ENCODE data around the gene SRPX.

SRPX gene

DNA sequence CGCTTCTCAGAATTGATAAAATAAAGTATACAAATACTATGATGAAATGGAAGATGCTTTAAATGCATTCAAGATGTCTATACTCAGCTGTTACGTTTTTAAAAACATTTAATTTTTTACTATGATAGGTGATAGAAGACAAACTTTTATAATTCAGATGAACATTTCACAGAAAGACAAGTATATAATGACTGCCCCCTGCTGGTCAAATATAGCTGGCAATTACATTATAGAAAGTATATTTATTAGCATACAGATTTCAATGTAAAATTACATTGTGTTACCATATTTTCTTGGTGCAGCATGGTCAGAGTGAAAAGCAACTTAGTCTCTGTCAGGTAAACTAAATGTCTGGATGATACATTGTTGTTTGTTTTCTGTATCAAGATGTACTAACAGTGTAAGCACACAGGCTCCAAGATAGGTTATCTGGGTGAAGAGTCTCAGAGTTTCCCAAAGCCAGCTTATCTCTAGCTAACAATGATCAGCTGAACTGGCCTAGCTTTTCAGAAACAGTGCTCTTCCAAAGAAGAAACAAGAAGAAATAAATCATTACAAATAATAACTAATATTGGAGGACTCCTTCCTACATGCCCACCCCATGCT is 54.1 kb downstream of the SRPX start:
- Histone ChIP-seq H3K27me3 (ENCODE audit: insufficient read depth, low read length, poor library complexity, severe bottlenecking) (no peaks in the 10 kb centered on the region), H2AFZ (ENCODE audit: low read length) (no peak overlapping the region), H3K4me3 (ENCODE audit: low read length, poor library complexity, severe bottlenecking) (no peak overlapping the region), H3K79me2 (ENCODE audit: insufficient read depth, low read length) (no peaks in the 10 kb centered on the region), H3K36me3 (ENCODE audit: insufficient read depth, low read length) (no peaks in the 10 kb centered on the region), H3K9me2 (replicated peaks; ENCODE audit: low read depth, low read length) (no peaks in the 10 kb centered on the region), H3K4me1 (ENCODE audit: insufficient read depth, low read length, poor library complexity, severe bottlenecking) (no peaks in the 10 kb centered on the region), H3K4me2 (ENCODE audit: low read depth, low read length, poor library complexity, severe bottlenecking) (no peak overlapping the region), H3K9ac (ENCODE audit: low read depth, low read length, poor library complexity, severe bottlenecking) (no peak overlapping the region), H4K20me1 (ENCODE audit: insufficient read depth, low read length, poor library complexity, severe bottlenecking) (no peaks in the 10 kb centered on the region), H3K9me3 (ENCODE audit: insufficient read depth, low read depth, low read length) (no peaks in the 10 kb centered on the region), H3F3A (ENCODE audit: low read depth) (no peaks in the 10 kb centered on the region)
- TF ChIP-seq, protein P1, sequence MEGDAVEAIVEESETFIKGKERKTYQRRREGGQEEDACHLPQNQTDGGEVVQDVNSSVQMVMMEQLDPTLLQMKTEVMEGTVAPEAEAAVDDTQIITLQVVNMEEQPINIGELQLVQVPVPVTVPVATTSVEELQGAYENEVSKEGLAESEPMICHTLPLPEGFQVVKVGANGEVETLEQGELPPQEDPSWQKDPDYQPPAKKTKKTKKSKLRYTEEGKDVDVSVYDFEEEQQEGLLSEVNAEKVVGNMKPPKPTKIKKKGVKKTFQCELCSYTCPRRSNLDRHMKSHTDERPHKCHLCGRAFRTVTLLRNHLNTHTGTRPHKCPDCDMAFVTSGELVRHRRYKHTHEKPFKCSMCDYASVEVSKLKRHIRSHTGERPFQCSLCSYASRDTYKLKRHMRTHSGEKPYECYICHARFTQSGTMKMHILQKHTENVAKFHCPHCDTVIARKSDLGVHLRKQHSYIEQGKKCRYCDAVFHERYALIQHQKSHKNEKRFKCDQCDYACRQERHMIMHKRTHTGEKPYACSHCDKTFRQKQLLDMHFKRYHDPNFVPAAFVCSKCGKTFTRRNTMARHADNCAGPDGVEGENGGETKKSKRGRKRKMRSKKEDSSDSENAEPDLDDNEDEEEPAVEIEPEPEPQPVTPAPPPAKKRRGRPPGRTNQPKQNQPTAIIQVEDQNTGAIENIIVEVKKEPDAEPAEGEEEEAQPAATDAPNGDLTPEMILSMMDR (conservative IDR thresholded peaks at IDR 0.05; ENCODE audit: low read length), result peak; percentile 67
- no peak for TF ChIP-seq EZH2phosphoT487 (IDR thresholded peaks at IDR 0.05; ENCODE audit: borderline replicate concordance)

DNA sequence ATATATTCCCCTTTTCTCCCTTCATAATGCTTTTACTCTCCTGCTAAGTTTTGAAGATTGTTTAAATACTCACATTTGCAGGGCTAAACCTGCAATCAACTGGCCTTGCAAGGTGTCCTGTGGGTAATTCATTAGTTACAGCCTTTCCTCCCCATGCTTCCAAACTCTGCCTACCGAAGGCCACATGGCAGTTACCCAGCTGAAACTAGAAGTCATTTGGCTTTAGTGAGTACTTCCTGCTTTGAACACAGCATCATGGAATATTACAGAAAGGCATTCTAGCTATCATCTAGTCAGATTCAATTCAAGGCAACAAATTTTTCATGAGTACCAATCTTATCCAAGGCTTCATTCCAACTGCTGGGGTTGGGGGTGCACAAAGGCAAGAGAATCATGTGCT is 55.6 kb downstream of the SRPX start:
- Histone ChIP-seq H3K9ac (ENCODE audit: low read depth, low read length, poor library complexity, severe bottlenecking) (no peak overlapping the region), H3K36me3 (ENCODE audit: insufficient read depth, low read length) (no peaks in the 10 kb centered on the region), H3K4me1 (ENCODE audit: insufficient read depth, low read length, poor library complexity, severe bottlenecking) (no peaks in the 10 kb centered on the region), H3K27me3 (ENCODE audit: insufficient read depth, low read length, poor library complexity, severe bottlenecking) (no peaks in the 10 kb centered on the region), H3K4me2 (ENCODE audit: low read depth, low read length, poor library complexity, severe bottlenecking) (no peak overlapping the region), H3K9me2 (replicated peaks; ENCODE audit: low read depth, low read length) (no peaks in the 10 kb centered on the region), H3K9me3 (ENCODE audit: insufficient read depth, low read depth, low read length) (no peaks in the 10 kb centered on the region), H3K4me3 (ENCODE audit: low read length, poor library complexity, severe bottlenecking) (no peak overlapping the region), H2AFZ (ENCODE audit: low read length) (peak overlapping the region; percentile 75), H3F3A (ENCODE audit: low read depth) (no peaks in the 10 kb centered on the region), H4K20me1 (ENCODE audit: insufficient read depth, low read length, poor library complexity, severe bottlenecking) (no peaks in the 10 kb centered on the region), H3K79me2 (ENCODE audit: insufficient read depth, low read length) (no peaks in the 10 kb centered on the region)
- TF ChIP-seq, protein P1 (conservative IDR thresholded peaks at IDR 0.05; ENCODE audit: low read length), result no peak
- TF ChIP-seq EZH2phosphoT487 (IDR thresholded peaks at IDR 0.05; ENCODE audit: borderline replicate concordance), result no peak

DNA sequence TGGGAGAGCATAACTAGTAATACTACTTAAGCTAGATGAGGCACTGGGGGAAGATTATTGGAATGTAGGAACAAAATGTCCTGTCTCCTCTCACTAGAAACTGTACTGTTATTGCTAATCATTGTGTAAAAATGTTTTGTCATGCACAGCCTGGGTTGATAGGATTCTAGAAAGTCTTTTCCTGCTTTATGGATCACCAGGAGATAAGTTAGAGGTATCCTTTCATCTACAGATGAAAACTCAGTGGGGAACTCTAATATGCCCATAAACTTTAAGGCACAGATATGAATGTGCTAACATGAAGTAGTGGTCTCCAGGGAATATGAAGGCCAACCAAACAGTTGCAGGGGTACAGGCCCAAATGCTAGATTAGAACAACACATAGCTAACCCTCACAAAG is 57.5 kb downstream of the SRPX start:
- Histone ChIP-seq H4K20me1 (ENCODE audit: insufficient read depth, low read length, poor library complexity, severe bottlenecking) (no peaks in the 10 kb centered on the region), H3K9ac (ENCODE audit: low read depth, low read length, poor library complexity, severe bottlenecking) (no peak overlapping the region), H3K36me3 (ENCODE audit: insufficient read depth, low read length) (no peaks in the 10 kb centered on the region), H3K79me2 (ENCODE audit: insufficient read depth, low read length) (no peaks in the 10 kb centered on the region), H3F3A (ENCODE audit: low read depth) (no peaks in the 10 kb centered on the region), H3K9me2 (replicated peaks; ENCODE audit: low read depth, low read length) (no peaks in the 10 kb centered on the region), H3K4me1 (ENCODE audit: insufficient read depth, low read length, poor library complexity, severe bottlenecking) (no peaks in the 10 kb centered on the region), H3K9me3 (ENCODE audit: insufficient read depth, low read depth, low read length) (no peaks in the 10 kb centered on the region), H3K4me2 (ENCODE audit: low read depth, low read length, poor library complexity, severe bottlenecking) (no peak overlapping the region), H2AFZ (ENCODE audit: low read length) (no peak overlapping the region), H3K27me3 (ENCODE audit: insufficient read depth, low read length, poor library complexity, severe bottlenecking) (no peaks in the 10 kb centered on the region), H3K4me3 (ENCODE audit: low read length, poor library complexity, severe bottlenecking) (no peak overlapping the region)
- TF ChIP-seq, protein P1 (conservative IDR thresholded peaks at IDR 0.05; ENCODE audit: low read length), result no peak
- TF ChIP-seq EZH2phosphoT487 (IDR thresholded peaks at IDR 0.05; ENCODE audit: borderline replicate concordance), result no peak

All from Loucy (cell line).